HepG2 (cell line): ENCODE results near the gene PDP2. TPM values are rescaled to one million over a fixed set of nuclear protein-coding genes. Genes with fewer than 3 reads are reported as not detected.

Experiments used
- ARNT2 ChIP-seq: sonication (generic); formaldehyde crosslinking; IDR thresholded peaks from 2 replicates; pipeline ENCODE4 v1.8.0; 2022; ENCODE audit warnings: mild to moderate bottlenecking, low read depth, missing genetic modification reagents, moderate library complexity
- ELF1 ChIP-seq: sonication (generic); formaldehyde crosslinking; IDR thresholded peaks from 2 replicates; pipeline ENCODE4 v1.4.0; 2020; ENCODE audit warnings: missing genetic modification reagents
- HNRNPLL ChIP-seq: fragments of 200-400 bp; formaldehyde crosslinking; IDR thresholded peaks from 2 replicates; pipeline ENCODE4 v1.6.1; 2017; ENCODE audit warnings: mild to moderate bottlenecking, low read depth, low read length; ENCODE audit not compliant: poor library complexity, severe bottlenecking
- NR0B2 ChIP-seq: sonication (generic); formaldehyde crosslinking; IDR thresholded peaks from 2 replicates; pipeline ENCODE4 v1.4.0; 2020; ENCODE audit warnings: mild to moderate bottlenecking, missing genetic modification reagents
- REPIN1 ChIP-seq: sonication (generic); formaldehyde crosslinking; IDR thresholded peaks from 2 replicates; pipeline ENCODE4 v1.8.0; 2022; ENCODE audit warnings: missing genetic modification reagents, low read depth, mild to moderate bottlenecking, borderline replicate concordance
- RFX3 ChIP-seq: IDR thresholded peaks from 2 replicates; pipeline ENCODE4 v1.6.1; 2016; ENCODE audit warnings: missing biosample characterization, missing genetic modification reagents
- SAFB2 ChIP-seq: sonication (generic); formaldehyde crosslinking; IDR thresholded peaks from 2 replicates; pipeline ENCODE4 v1.5.1; 2020; ENCODE audit warnings: missing genetic modification reagents, low read depth, mild to moderate bottlenecking, borderline replicate concordance
- SP4 ChIP-seq: sonication (generic); formaldehyde crosslinking; IDR thresholded peaks from 2 replicates; pipeline ENCODE4 v1.8.1; 2023; ENCODE audit warnings: mild to moderate bottlenecking, missing genetic modification reagents
- XRCC5 ChIP-seq: fragments of 200-400 bp; formaldehyde crosslinking; optimal IDR thresholded peaks from 2 replicates; pipeline ENCODE3; 2017; ENCODE audit warnings: mild to moderate bottlenecking, low read length
- ZBTB21 ChIP-seq: sonication (generic); formaldehyde crosslinking; IDR thresholded peaks from 2 replicates; pipeline ENCODE4 v1.4.0; 2020; ENCODE audit warnings: missing genetic modification reagents
- ZC3H13 ChIP-seq: sonication (generic); formaldehyde crosslinking; IDR thresholded peaks from 2 replicates; pipeline ENCODE4 v1.8.1; 2023; ENCODE audit warnings: mild to moderate bottlenecking, missing genetic modification reagents, moderate library complexity
- ZFX ChIP-seq: sonication (generic); formaldehyde crosslinking; IDR thresholded peaks from 2 replicates; pipeline ENCODE4 v1.4.0; 2020; ENCODE audit warnings: mild to moderate bottlenecking, low read depth, missing genetic modification reagents, moderate library complexity
- ZMYM3 ChIP-seq: sonication (generic); formaldehyde crosslinking; IDR thresholded peaks from 2 replicates; pipeline ENCODE4 v1.5.1; 2020; ENCODE audit warnings: mild to moderate bottlenecking, missing genetic modification reagents
- ZNF552 ChIP-seq: sonication (generic); formaldehyde crosslinking; IDR thresholded peaks from 2 replicates; pipeline ENCODE4 v1.9.0; 2022; ENCODE audit warnings: missing genetic modification reagents, mild to moderate bottlenecking, borderline replicate concordance
- ZNF687 ChIP-seq: sonication (generic); formaldehyde crosslinking; IDR thresholded peaks from 2 replicates; pipeline ENCODE4 v1.5.1; 2020; ENCODE audit warnings: mild to moderate bottlenecking, missing genetic modification reagents, moderate library complexity
- polyA plus RNA-seq, 8 experiments: library from polyadenylated mRNA; depleted of rRNA in 3 of 8; stranded (reverse) in 7 of 8; unstranded in 1 of 8; fragments of >200 nt; fragmentation: Illumina TruSeq in 4 of 8; extraction: Trizol in 4 of 8; gene quantifications; 2 replicates each; pipeline versions ENCODE4 v1.2.1 to v1.2.3, GENCODE V29; 2011 to 2016; ENCODE audit warnings: low read depth in 4 of 8, missing spikeins in 1 of 8, mixed read lengths in 1 of 8; ENCODE audit not compliant: insufficient read depth in 1 of 8
- total RNA-seq, 5 experiments: library from RNA; depleted of rRNA; stranded (reverse); fragments of >200 nt; fragmentation: Illumina TruSeq; extraction: Trizol; gene quantifications; 2 replicates each; pipeline ENCODE4 v1.2.3, GENCODE V29; 2016; ENCODE audit warnings: low read depth in 1 of 5
- TF ChIP-seq, protein P1 (sequence below), 2 experiments: sonication (generic) in 1 of 2; formaldehyde crosslinking in 1 of 2; IDR thresholded peaks; 2 replicates each; pipeline versions ENCODE4 v1.4.0 to v1.6.1; 2018 to 2020; ENCODE audit warnings: missing genetic modification reagents in 2 of 2, borderline replicate concordance in 1 of 2, low read depth in 1 of 2, mild to moderate bottlenecking in 1 of 2, missing biosample characterization in 1 of 2
- TF ChIP-seq, protein P2 (sequence below): fragments of 450-650 bp; IDR thresholded peaks from 2 replicates; pipeline ENCODE4 v1.6.1; 2016
- TF ChIP-seq, protein P3 (sequence below): sonication (generic); formaldehyde crosslinking; IDR thresholded peaks from 2 replicates; pipeline ENCODE4 v1.4.0; 2020; ENCODE audit warnings: missing genetic modification reagents

The PDP2 gene
- total and polyA plus RNA-seq, 2 of the 13 experiments (the other 11 are each of a cell fraction or from before 2014, with no cell fraction given), result 12.8 to 15.8 TPM

- TF ChIP-seq XRCC5, result peak; percentile 100
- no peak for TF ChIP-seq ZBTB21
- TF ChIP-seq RFX3, result no peak
- TF ChIP-seq, protein P1, sequence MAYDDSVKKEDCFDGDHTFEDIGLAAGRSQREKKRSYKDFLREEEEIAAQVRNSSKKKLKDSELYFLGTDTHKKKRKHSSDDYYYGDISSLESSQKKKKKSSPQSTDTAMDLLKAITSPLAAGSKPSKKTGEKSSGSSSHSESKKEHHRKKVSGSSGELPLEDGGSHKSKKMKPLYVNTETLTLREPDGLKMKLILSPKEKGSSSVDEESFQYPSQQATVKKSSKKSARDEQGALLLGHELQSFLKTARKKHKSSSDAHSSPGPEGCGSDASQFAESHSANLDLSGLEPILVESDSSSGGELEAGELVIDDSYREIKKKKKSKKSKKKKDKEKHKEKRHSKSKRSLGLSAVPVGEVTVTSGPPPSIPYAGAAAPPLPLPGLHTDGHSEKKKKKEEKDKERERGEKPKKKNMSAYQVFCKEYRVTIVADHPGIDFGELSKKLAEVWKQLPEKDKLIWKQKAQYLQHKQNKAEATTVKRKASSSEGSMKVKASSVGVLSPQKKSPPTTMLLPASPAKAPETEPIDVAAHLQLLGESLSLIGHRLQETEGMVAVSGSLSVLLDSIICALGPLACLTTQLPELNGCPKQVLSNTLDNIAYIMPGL (CRISPR knock-in tag; IDR thresholded peaks at IDR 0.05; ENCODE audit: borderline replicate concordance in 1 of 2, low read depth in 1 of 2), result peak; percentile 96 to 99
- no peak; the same call in 1 of the 2 replicates for TF ChIP-seq SAFB2 (CRISPR knock-in tag)
- TF ChIP-seq SP4 (CRISPR knock-in tag), result peak; percentile 51; the same call in 1 of the 2 replicates
- peak; percentile 57; the same call in 1 of the 2 replicates for TF ChIP-seq ZC3H13
- TF ChIP-seq ZFX (CRISPR knock-in tag), result peak; percentile 84
- peak; percentile 86 for TF ChIP-seq REPIN1 (CRISPR knock-in tag)
- TF ChIP-seq ZNF552 (CRISPR knock-in tag), result 0 out of 2 replicates have a peak, but pooled peaks have one; percentile 21
- TF ChIP-seq ELF1 (CRISPR knock-in tag), result peak; percentile 37; the same call in 1 of the 2 replicates
- TF ChIP-seq, protein P2, sequence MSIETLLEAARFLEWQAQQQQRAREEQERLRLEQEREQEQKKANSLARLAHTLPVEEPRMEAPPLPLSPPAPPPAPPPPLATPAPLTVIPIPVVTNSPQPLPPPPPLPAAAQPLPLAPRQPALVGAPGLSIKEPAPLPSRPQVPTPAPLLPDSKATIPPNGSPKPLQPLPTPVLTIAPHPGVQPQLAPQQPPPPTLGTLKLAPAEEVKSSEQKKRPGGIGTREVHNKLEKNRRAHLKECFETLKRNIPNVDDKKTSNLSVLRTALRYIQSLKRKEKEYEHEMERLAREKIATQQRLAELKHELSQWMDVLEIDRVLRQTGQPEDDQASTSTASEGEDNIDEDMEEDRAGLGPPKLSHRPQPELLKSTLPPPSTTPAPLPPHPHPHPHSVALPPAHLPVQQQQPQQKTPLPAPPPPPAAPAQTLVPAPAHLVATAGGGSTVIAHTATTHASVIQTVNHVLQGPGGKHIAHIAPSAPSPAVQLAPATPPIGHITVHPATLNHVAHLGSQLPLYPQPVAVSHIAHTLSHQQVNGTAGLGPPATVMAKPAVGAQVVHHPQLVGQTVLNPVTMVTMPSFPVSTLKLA, result no peak
- TF ChIP-seq ARNT2 (CRISPR knock-in tag), result peak; percentile 81
- peak; percentile 77 for TF ChIP-seq HNRNPLL
- TF ChIP-seq ZMYM3 (CRISPR knock-in tag), result peak; percentile 96
- no peak for TF ChIP-seq NR0B2 (CRISPR knock-in tag)
- TF ChIP-seq, protein P3, sequence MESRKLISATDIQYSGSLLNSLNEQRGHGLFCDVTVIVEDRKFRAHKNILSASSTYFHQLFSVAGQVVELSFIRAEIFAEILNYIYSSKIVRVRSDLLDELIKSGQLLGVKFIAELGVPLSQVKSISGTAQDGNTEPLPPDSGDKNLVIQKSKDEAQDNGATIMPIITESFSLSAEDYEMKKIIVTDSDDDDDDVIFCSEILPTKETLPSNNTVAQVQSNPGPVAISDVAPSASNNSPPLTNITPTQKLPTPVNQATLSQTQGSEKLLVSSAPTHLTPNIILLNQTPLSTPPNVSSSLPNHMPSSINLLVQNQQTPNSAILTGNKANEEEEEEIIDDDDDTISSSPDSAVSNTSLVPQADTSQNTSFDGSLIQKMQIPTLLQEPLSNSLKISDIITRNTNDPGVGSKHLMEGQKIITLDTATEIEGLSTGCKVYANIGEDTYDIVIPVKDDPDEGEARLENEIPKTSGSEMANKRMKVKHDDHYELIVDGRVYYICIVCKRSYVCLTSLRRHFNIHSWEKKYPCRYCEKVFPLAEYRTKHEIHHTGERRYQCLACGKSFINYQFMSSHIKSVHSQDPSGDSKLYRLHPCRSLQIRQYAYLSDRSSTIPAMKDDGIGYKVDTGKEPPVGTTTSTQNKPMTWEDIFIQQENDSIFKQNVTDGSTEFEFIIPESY (CRISPR knock-in tag), result peak; percentile 72
- TF ChIP-seq ZNF687, result peak; percentile 96
These were observed 7.2 kb upstream of the PDP2 start (continued) for GRCh38 chr16:66872943-66873684.
